GM12878 (cell line): ENCODE results near the gene FAM50A. TPM values are rescaled to one million over a fixed set of nuclear protein-coding genes. Genes with fewer than 3 reads are reported as not detected.
A peak's percentile ranks its signal among the peaks of the same experiment; 100 is the strongest.

Source experiments
- ATAC-seq: fragments of 200-7000 bp; cut with Tn5 transposase; 3 replicates; pipeline ENCODE4 v1.9.1; 2020; ENCODE audit warnings: mild to moderate bottlenecking, moderate library complexity
- BruUV-seq: library from RNA; stranded (reverse); fragments of 400-500 nt; replicated peaks from 2 replicates; lab custom pipeline; 2021; lab: Mats Ljungman, UMichigan
- CTCF ChIA-PET: fragments of 300-600 bp; sonication (Branson Sonifier 250); formaldehyde crosslinking; extraction: SDS; loops from one replicate; lab custom pipeline; 2021; ENCODE audit warnings: inconsistent platforms; lab: Yijun Ruan, JAX
- POLR2A ChIA-PET: fragments of 350-600 bp; formaldehyde crosslinking; extraction: SDS; loops from one replicate; lab custom pipeline; 2021; ENCODE audit warnings: inconsistent platforms; lab: Charles Lee
- RAD21 ChIA-PET: fragments of 300-600 bp; sonication (Branson Sonifier 250); formaldehyde crosslinking; loops from one replicate; lab custom pipeline; 2023; ENCODE audit warnings: antibody characterized with exemption; ENCODE audit not compliant: unreplicated experiment; lab: Charles Lee
- SMC1A ChIA-PET: fragments of 300-600 bp; sonication (Branson Sonifier 250); formaldehyde crosslinking; loops from one replicate; lab custom pipeline; 2023; ENCODE audit not compliant: unreplicated experiment, uncharacterized antibody; lab: Charles Lee
- DNase-seq: peaks from one replicate; pipeline ENCODE4 v3.0.0-alpha.2; 2011; ENCODE audit warnings: low read depth, low spot score
- FAIRE-seq: peaks from 3 replicates; lab custom pipeline; 2011; peaks lifted over from hg19 to GRCh38; lab: Jason Lieb, UNC
- H2AFZ ChIP-seq: 2 replicates; pipeline ENCODE4 v1.6.0; 2011; ENCODE audit warnings: low read depth, low read length, control low read depth; ENCODE audit not compliant: control insufficient read depth
- H3K27ac ChIP-seq: 2 replicates; pipeline ENCODE4 v1.5.1; 2011; ENCODE audit warnings: control low read depth; ENCODE audit not compliant: control insufficient read depth, insufficient read depth
- H3K27me3 ChIP-seq, 2 experiments: replicated peaks in 1 of 2; 2 replicates each; pipeline versions ENCODE4 v1.6.0 to v1.6.1; 2011; ENCODE audit warnings: low read length in 1 of 2; ENCODE audit not compliant: control insufficient read depth in 2 of 2, insufficient read depth in 2 of 2
- H3K36me3 ChIP-seq, 2 experiments: 2 replicates each; pipeline ENCODE4 v1.5.1; 2011; ENCODE audit warnings: low read length in 1 of 2; ENCODE audit not compliant: control insufficient read depth in 2 of 2, insufficient read depth in 2 of 2
- H3K4me1 ChIP-seq: 2 replicates; pipeline ENCODE4 v1.6.1; 2011; ENCODE audit warnings: mild to moderate bottlenecking, low read length, moderate library complexity, mixed read lengths; ENCODE audit not compliant: control insufficient read depth, insufficient read depth
- H3K4me2 ChIP-seq: 2 replicates; pipeline ENCODE4 v1.6.0; 2011; ENCODE audit warnings: control low read depth; ENCODE audit not compliant: control insufficient read depth, insufficient read depth
- H3K4me3 ChIP-seq: fragments of 200-600 bp; sonication (generic); 2 replicates; pipeline ENCODE4 v1.5.1; 2016
- H3K79me2 ChIP-seq: 2 replicates; pipeline ENCODE4 v1.6.0; 2011; ENCODE audit warnings: low read length; ENCODE audit not compliant: control insufficient read depth, insufficient read depth
- H3K9ac ChIP-seq: 2 replicates; pipeline ENCODE4 v1.8.0; 2011; ENCODE audit warnings: low read length, control low read depth, mixed read lengths; ENCODE audit not compliant: control insufficient read depth, insufficient read depth
- H3K9me3 ChIP-seq: replicated peaks from 3 replicates; pipeline ENCODE4 v1.5.1; 2011; ENCODE audit warnings: mild to moderate bottlenecking, low read length; ENCODE audit not compliant: control insufficient read depth, insufficient read depth
- H4K20me1 ChIP-seq: 2 replicates; pipeline ENCODE4 v1.6.0; 2011; ENCODE audit not compliant: control insufficient read depth, insufficient read depth
- NR2F1 ChIP-seq: fragments of 450-650 bp; conservative IDR thresholded peaks from 2 replicates; pipeline ENCODE4 v1.6.1; 2017; ENCODE audit warnings: mild to moderate bottlenecking
- POLR2A ChIP-seq: IDR thresholded peaks from 2 replicates; pipeline ENCODE4 v1.6.1; 2011; ENCODE audit warnings: low read depth, mild to moderate bottlenecking, low read length
- WGBS: methylation state at CpG from one replicate; pipeline ENCODE4 v1.1.6; 2016; ENCODE audit warnings: low lambda C conversion rate; ENCODE audit not compliant: insufficient replicate concordance, insufficient coverage; ENCODE audit errors: missing lambda C conversion rate; 5-methylcytosine and 5-hydroxymethylcytosine counted together
- in situ Hi-C: fragments of 300-500 bp; cut with MboI; formaldehyde crosslinking; loops from 9 replicates; pipeline ENCODE4 v1.14.3; 2018; ENCODE audit warnings: mixed read lengths
- intact Hi-C: fragments of 100-400 bp; cut with micrococcal nuclease; formaldehyde crosslinking; loops from one replicate; pipeline ENCODE4 v1.14.2; 2022; ENCODE audit not compliant: unreplicated experiment
- polyA plus RNA-seq, 11 experiments: library from polyadenylated mRNA; depleted of rRNA in 4 of 11; unstranded in 6 of 11; stranded (reverse) in 5 of 11; fragments of >200 nt; fragmentation: Nextera tagmentation in 4 of 11; fragmentation: Illumina TruSeq in 1 of 11; extraction: Ambion mirVana in 4 of 11; extraction: Trizol in 1 of 11; gene quantifications; 1 replicate in 1 of 11; 2 replicates in 10 of 11; pipeline versions ENCODE4 v1.2.1 to v1.2.3, GENCODE V29; 2011 to 2016; ENCODE audit warnings: inconsistent platforms in 2 of 11, missing spikeins in 2 of 11, low read depth in 1 of 11
- total RNA-seq, 4 experiments: library from RNA; depleted of rRNA in 3 of 4; stranded (reverse); fragments of >200 nt in 3 of 4; fragmentation: Illumina TruSeq in 1 of 4; extraction: Trizol in 1 of 4; gene quantifications; 2 replicates each; pipeline versions ENCODE4 v1.2.1 to v1.2.3, GENCODE V29; 2013 to 2021
- TF ChIP-seq, protein P1 (sequence below): fragments of 450-650 bp; IDR thresholded peaks from 2 replicates; pipeline ENCODE4 v1.6.1; 2016; ENCODE audit warnings: mild to moderate bottlenecking, moderate library complexity, borderline replicate concordance

The FAM50A gene
- total and polyA plus RNA-seq, 10 of the 15 experiments (the other 5 are each of a cell fraction or from before 2014, with no cell fraction given) = 4.2 to 46.7 (median 34.6) TPM

GRCh38 chrX:154486052-154486395 lies 42.1 kb downstream of the FAM50A start:
- H3K27ac ChIP-seq = peak overlapping the region; percentile 42
- in situ Hi-C loops (no loop called here), intact Hi-C loops (no loop called here)
- no peak for FAIRE-seq
- H3K4me2 ChIP-seq = peak overlapping the region; percentile 77
- TF ChIP-seq NR2F1 = 0 out of 2 replicates have a peak, but pooled peaks have one; percentile 34
- TF ChIP-seq, protein P1, sequence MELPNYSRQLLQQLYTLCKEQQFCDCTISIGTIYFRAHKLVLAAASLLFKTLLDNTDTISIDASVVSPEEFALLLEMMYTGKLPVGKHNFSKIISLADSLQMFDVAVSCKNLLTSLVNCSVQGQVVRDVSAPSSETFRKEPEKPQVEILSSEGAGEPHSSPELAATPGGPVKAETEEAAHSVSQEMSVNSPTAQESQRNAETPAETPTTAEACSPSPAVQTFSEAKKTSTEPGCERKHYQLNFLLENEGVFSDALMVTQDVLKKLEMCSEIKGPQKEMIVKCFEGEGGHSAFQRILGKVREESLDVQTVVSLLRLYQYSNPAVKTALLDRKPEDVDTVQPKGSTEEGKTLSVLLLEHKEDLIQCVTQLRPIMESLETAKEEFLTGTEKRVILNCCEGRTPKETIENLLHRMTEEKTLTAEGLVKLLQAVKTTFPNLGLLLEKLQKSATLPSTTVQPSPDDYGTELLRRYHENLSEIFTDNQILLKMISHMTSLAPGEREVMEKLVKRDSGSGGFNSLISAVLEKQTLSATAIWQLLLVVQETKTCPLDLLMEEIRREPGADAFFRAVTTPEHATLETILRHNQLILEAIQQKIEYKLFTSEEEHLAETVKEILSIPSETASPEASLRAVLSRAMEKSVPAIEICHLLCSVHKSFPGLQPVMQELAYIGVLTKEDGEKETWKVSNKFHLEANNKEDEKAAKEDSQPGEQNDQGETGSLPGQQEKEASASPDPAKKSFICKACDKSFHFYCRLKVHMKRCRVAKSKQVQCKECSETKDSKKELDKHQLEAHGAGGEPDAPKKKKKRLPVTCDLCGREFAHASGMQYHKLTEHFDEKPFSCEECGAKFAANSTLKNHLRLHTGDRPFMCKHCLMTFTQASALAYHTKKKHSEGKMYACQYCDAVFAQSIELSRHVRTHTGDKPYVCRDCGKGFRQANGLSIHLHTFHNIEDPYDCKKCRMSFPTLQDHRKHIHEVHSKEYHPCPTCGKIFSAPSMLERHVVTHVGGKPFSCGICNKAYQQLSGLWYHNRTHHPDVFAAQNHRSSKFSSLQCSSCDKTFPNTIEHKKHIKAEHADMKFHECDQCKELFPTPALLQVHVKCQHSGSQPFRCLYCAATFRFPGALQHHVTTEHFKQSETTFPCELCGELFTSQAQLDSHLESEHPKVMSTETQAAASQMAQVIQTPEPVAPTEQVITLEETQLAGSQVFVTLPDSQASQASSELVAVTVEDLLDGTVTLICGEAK = no peak
- TF ChIP-seq POLR2A = 0 out of 2 replicates have a peak, but pooled peaks have one; percentile 10
- no peak for DNase-seq
- no peaks in the 10 kb centered on the region for H3K27me3 ChIP-seq
- ATAC-seq = peak; percentile 9
- ChIA-PET CTCF (interaction anchor here (2.1 kb wide), 1 partner anchor 41 kb away, joined by 6 read pairs; no protein-coding TSS in a partner anchor), POLR2A (interaction anchor here (1.0 to 1.3 kb wide), 3 partner anchors 8 to 25 kb away, joined by 3 to 7 read pairs (median 4); partner anchors contain the start of gene LAGE3), RAD21 (interaction anchor here (1.4 to 1.5 kb wide), 2 partner anchors 11 to 41 kb away, joined by 4 read pairs; no protein-coding TSS in a partner anchor), SMC1A (interaction anchor here (1.5 to 1.6 kb wide), 2 partner anchors 9 to 41 kb away, joined by 3 to 7 read pairs; no protein-coding TSS in a partner anchor)
- peak overlapping the region; percentile 19; the same call in 1 of the 2 replicates for H2AFZ ChIP-seq
- H4K20me1 ChIP-seq = no peaks in the 10 kb centered on the region
- H3K36me3 ChIP-seq = peaks cover 0 to 2% of the 10 kb centered on the region in 2 experiments; a peak in 2 of 4 replicates
- H3K79me2 ChIP-seq = peaks cover 21% of the 10 kb centered on the region
- 27% methylated on average over 35 of the region's 35 CpGs for WGBS
- H3K9ac ChIP-seq = peak overlapping the region; percentile 75
- H3K4me1 ChIP-seq = peaks cover 8% of the 10 kb centered on the region; the same call in 1 of the 2 replicates
- H3K4me3 ChIP-seq = peak overlapping the region; percentile 64
- H3K9me3 ChIP-seq = no peaks in the 10 kb centered on the region; the same call in 2 of the 3 replicates
- no TSS peak for BruUV-seq
